HepG2 (cell line): ENCODE data around the gene CIROP. TPM values are rescaled to one million over a fixed set of nuclear protein-coding genes. Genes with fewer than 3 reads are reported as not detected.

Source experiments
- ATAC-seq: fragments of 200-7000 bp; cut with Tn5 transposase; 3 replicates; pipeline ENCODE4 v1.9.1; 2020; ENCODE audit warnings: mild to moderate bottlenecking, moderate library complexity
- BruUV-seq: library from RNA; stranded (reverse); fragments of 400-500 nt; replicated peaks from 2 replicates; lab custom pipeline; 2021; lab: Mats Ljungman, UMichigan
- CTCF ChIA-PET: fragments of 300-600 bp; formaldehyde crosslinking; extraction: SDS; loops from one replicate; lab custom pipeline; 2021; ENCODE audit warnings: low total read pairs, inconsistent platforms, low intra/inter-chr PET ratio; lab: Yijun Ruan, JAX
- POLR2A ChIA-PET: fragments of 350-600 bp; sonication (Branson Sonifier 250); formaldehyde crosslinking; loops from one replicate; lab custom pipeline; 2020; ENCODE audit warnings: antibody characterized with exemption, inconsistent platforms; lab: Yijun Ruan, JAX
- DNase-seq: peaks from one replicate; pipeline ENCODE4 v3.0.0-alpha.2; 2015; ENCODE audit warnings: low spot score
- FAIRE-seq: peaks from 3 replicates; lab custom pipeline; 2011; peaks lifted over from hg19 to GRCh38; lab: Jason Lieb, UNC
- H2AFZ ChIP-seq: one replicate; pipeline ENCODE4 v1.6.1; 2011; ENCODE audit warnings: low read length, inconsistent platforms
- H3K27ac ChIP-seq: fragments of 300-600 bp; 3 replicates; pipeline ENCODE4 v1.8.0; 2011; ENCODE audit warnings: mixed run types, mild to moderate bottlenecking, mixed read lengths, low read length, inconsistent platforms; ENCODE audit not compliant: insufficient read depth; ENCODE audit errors: extremely low read length
- H3K27me3 ChIP-seq, 2 experiments: fragments of 200-600 bp in 1 of 2; 2 replicates in 1 of 2; 3 replicates in 1 of 2; pipeline versions ENCODE4 v1.6.0 to v1.8.0; 2011; ENCODE audit warnings: low read length in 2 of 2, mild to moderate bottlenecking in 2 of 2, moderate library complexity in 2 of 2, inconsistent platforms in 1 of 2; ENCODE audit not compliant: insufficient read depth in 2 of 2, control insufficient read depth in 1 of 2
- H3K36me3 ChIP-seq, 2 experiments: fragments of 200-600 bp in 1 of 2; replicated peaks in 1 of 2; 2 replicates in 1 of 2; 3 replicates in 1 of 2; pipeline versions ENCODE4 v1.5.1 to v1.8.0; 2011; ENCODE audit warnings: low read length in 2 of 2, inconsistent platforms in 1 of 2; ENCODE audit not compliant: insufficient read depth in 2 of 2, control insufficient read depth in 1 of 2
- H3K4me1 ChIP-seq: 2 replicates; pipeline ENCODE4 v1.5.1; 2012; ENCODE audit warnings: low read length, inconsistent platforms; ENCODE audit not compliant: insufficient read depth
- H3K4me2 ChIP-seq: 2 replicates; pipeline ENCODE4 v1.6.0; 2011; ENCODE audit warnings: low read depth, low read length, inconsistent platforms
- H3K4me3 ChIP-seq, 3 experiments: fragments of 200-600 bp in 1 of 3; sonication (generic), shearing (Covaris generic) in 1 of 3; replicated peaks in 1 of 3; 2 replicates each; pipeline ENCODE4 v1.5.1; 2011 to 2016; ENCODE audit warnings: low read length in 3 of 3, inconsistent platforms in 2 of 3, low read depth in 2 of 3, mild to moderate bottlenecking in 2 of 3, control low read depth in 1 of 3, mixed read lengths in 1 of 3; ENCODE audit not compliant: insufficient read depth in 1 of 3
- H3K79me2 ChIP-seq: one replicate; pipeline ENCODE4 v1.6.1; 2011; ENCODE audit warnings: low read length, inconsistent platforms; ENCODE audit not compliant: insufficient read depth
- H3K9ac ChIP-seq: 2 replicates; pipeline ENCODE4 v1.6.0; 2011; ENCODE audit warnings: mild to moderate bottlenecking, low read depth, low read length, inconsistent platforms; ENCODE audit not compliant: insufficient read depth
- H3K9me3 ChIP-seq: 2 replicates; pipeline ENCODE4 v1.5.1; 2012; ENCODE audit warnings: mild to moderate bottlenecking, low read length
- H4K20me1 ChIP-seq: 2 replicates; pipeline ENCODE4 v1.6.0; 2011; ENCODE audit warnings: inconsistent platforms, mild to moderate bottlenecking, low read length, moderate library complexity; ENCODE audit not compliant: insufficient read depth
- DR1 ChIP-seq: sonication (generic); formaldehyde crosslinking; IDR thresholded peaks from 2 replicates; pipeline ENCODE4 v1.8.0; 2021; ENCODE audit warnings: mild to moderate bottlenecking, missing genetic modification reagents, inconsistent platforms
- HIC2 ChIP-seq: sonication (generic); formaldehyde crosslinking; IDR thresholded peaks from 2 replicates; pipeline ENCODE4 v1.9.0; 2022; ENCODE audit warnings: low read depth, missing genetic modification reagents
- HNRNPL ChIP-seq: fragments of 200-400 bp; formaldehyde crosslinking; IDR thresholded peaks from 2 replicates; pipeline ENCODE4 v1.6.1; 2017; ENCODE audit warnings: mild to moderate bottlenecking, low read depth, low read length
- MATR3 ChIP-seq: sonication (generic); formaldehyde crosslinking; IDR thresholded peaks from 2 replicates; pipeline ENCODE4 v1.4.0; 2020; ENCODE audit warnings: missing genetic modification reagents
- SALL2 ChIP-seq: sonication (generic); formaldehyde crosslinking; IDR thresholded peaks from 2 replicates; pipeline ENCODE4 v1.8.1; 2023; ENCODE audit warnings: mild to moderate bottlenecking, missing genetic modification reagents, inconsistent platforms
- SNAI1 ChIP-seq: sonication (generic); formaldehyde crosslinking; IDR thresholded peaks from 2 replicates; pipeline ENCODE4 v1.5.0; 2020; ENCODE audit warnings: mild to moderate bottlenecking, missing genetic modification reagents, borderline replicate concordance
- TFDP2 ChIP-seq: sonication (generic); formaldehyde crosslinking; IDR thresholded peaks from 2 replicates; pipeline ENCODE4 v1.4.0; 2020; ENCODE audit warnings: missing genetic modification reagents
- ZNF354B ChIP-seq: sonication (generic); formaldehyde crosslinking; IDR thresholded peaks from 2 replicates; pipeline ENCODE4 v1.8.0; 2022; ENCODE audit warnings: mild to moderate bottlenecking, missing genetic modification reagents
- ZNF547 ChIP-seq: sonication (generic); formaldehyde crosslinking; IDR thresholded peaks from 2 replicates; pipeline ENCODE4 v1.5.1; 2020; ENCODE audit warnings: mild to moderate bottlenecking, missing genetic modification reagents
- WGBS: methylation state at CpG from one replicate; pipeline ENCODE4 v1.1.6; 2017; ENCODE audit warnings: low lambda C conversion rate; 5-methylcytosine and 5-hydroxymethylcytosine counted together
- in situ Hi-C: cut with HindIII; loops from 2 replicates; pipeline ENCODE4 v1.10.0; 2017; ENCODE audit warnings: low pct_unique_long_range_greater_than_20kb; ENCODE audit not compliant: extremely low pct_ligation_motif_present
- intact Hi-C: fragments of 100-400 bp; cut with micrococcal nuclease; formaldehyde crosslinking; loops from one replicate; pipeline ENCODE4 v1.10.0; 2022; ENCODE audit not compliant: unreplicated experiment
- polyA plus RNA-seq, 8 experiments: library from polyadenylated mRNA; depleted of rRNA in 3 of 8; stranded (reverse) in 7 of 8; unstranded in 1 of 8; fragments of >200 nt; fragmentation: Illumina TruSeq in 4 of 8; extraction: Trizol in 4 of 8; gene quantifications; 2 replicates each; pipeline versions ENCODE4 v1.2.1 to v1.2.3, GENCODE V29; 2011 to 2016; ENCODE audit warnings: low read depth in 4 of 8, missing spikeins in 1 of 8, mixed read lengths in 1 of 8; ENCODE audit not compliant: insufficient read depth in 1 of 8
- total RNA-seq, 5 experiments: library from RNA; depleted of rRNA; stranded (reverse); fragments of >200 nt; fragmentation: Illumina TruSeq; extraction: Trizol; gene quantifications; 2 replicates each; pipeline ENCODE4 v1.2.3, GENCODE V29; 2016; ENCODE audit warnings: low read depth in 1 of 5

Gene CIROP
- total and polyA plus RNA-seq, 2 of the 13 experiments (the other 11 are each of a cell fraction or from before 2014, with no cell fraction given), result 0.07 TPM; not detected in 1

GRCh38 chr14:23132970-23133369, 28.2 kb upstream of the CIROP start (continued):
- TF ChIP-seq DR1, result no peak

GRCh38 chr14:23131482-23131881, 26.7 kb upstream of the CIROP start:
- Histone ChIP-seq H2AFZ (no peak overlapping the region), H4K20me1 (no peaks in the 10 kb centered on the region), H3K4me3 (no peak overlapping the region), H3K4me1 (peaks cover 3% of the 10 kb centered on the region), H3K9ac (no peak overlapping the region)
- intact Hi-C loops, result no loop called here
- BruUV-seq, result no TSS peak
- 7% methylated on average over 5 of the region's 5 CpGs for WGBS
- CTCF ChIA-PET, result no interaction called here
- no peak for FAIRE-seq
- TF ChIP-seq ZNF547 (CRISPR knock-in tag), result no peak
- TF ChIP-seq HIC2 (CRISPR knock-in tag), result no peak
- 0 out of 2 replicates have a peak, but pooled peaks have one; percentile 62 for TF ChIP-seq SNAI1 (CRISPR knock-in tag)
- TF ChIP-seq MATR3 (CRISPR knock-in tag), result no peak
- TF ChIP-seq TFDP2 (CRISPR knock-in tag), result no peak
- TF ChIP-seq SALL2 (CRISPR knock-in tag), result no peak
- no peak for TF ChIP-seq HNRNPL
- no peak for TF ChIP-seq ZNF354B (CRISPR knock-in tag)
- TF ChIP-seq, all 625 proteins: peak for 1
- ATAC-seq (no peak; the same call in 2 of the 3 replicates), DNase-seq (no peak)
- H3K4me2 ChIP-seq, result no peak overlapping the region
- in situ Hi-C loops, result no loop called here
- POLR2A ChIA-PET, result no interaction called here
- no peaks in the 10 kb centered on the region for H3K9me3 ChIP-seq
- H3K36me3 ChIP-seq, result no peaks in the 10 kb centered on the region
- H3K79me2 ChIP-seq, result no peaks in the 10 kb centered on the region
- no peak overlapping the region for H3K27ac ChIP-seq
- peaks cover 21 to 60% of the 10 kb centered on the region in 2 experiments for H3K27me3 ChIP-seq
